WERI-Rb-1 (cell line): ENCODE results near the gene ZNF800.

Experiments
- DNase-seq: peaks from one replicate; pipeline ENCODE4 v3.0.0-alpha.2; 2020
- H3K27ac ChIP-seq: fragments of 250-450 bp; sonication (Bioruptor Pico); 2 replicates; pipeline ENCODE4 v1.5.1; 2020; ENCODE audit warnings: mild to moderate bottlenecking, moderate library complexity
- H3K27me3 ChIP-seq: fragments of 250-450 bp; sonication (Bioruptor Pico); 2 replicates; pipeline ENCODE4 v1.5.1; 2021; ENCODE audit warnings: mild to moderate bottlenecking, low read depth, moderate library complexity; ENCODE audit not compliant: insufficient read depth, severe bottlenecking
- H3K36me3 ChIP-seq: fragments of 250-450 bp; sonication (Bioruptor Pico); 2 replicates; pipeline ENCODE4 v1.5.1; 2020; ENCODE audit warnings: mild to moderate bottlenecking, moderate library complexity
- H3K4me3 ChIP-seq: 2 replicates; pipeline ENCODE4 v1.5.1; 2011; ENCODE audit warnings: low read depth, mild to moderate bottlenecking, control low read depth, low read length
- H3K9me3 ChIP-seq: fragments of 250-450 bp; sonication (Bioruptor Pico); 2 replicates; pipeline ENCODE4 v1.5.1; 2021; ENCODE audit warnings: mild to moderate bottlenecking, moderate library complexity; ENCODE audit not compliant: severe bottlenecking
- CTCF ChIP-seq: IDR thresholded peaks from 2 replicates; pipeline ENCODE4 v1.5.1; 2011; ENCODE audit warnings: low read depth, mild to moderate bottlenecking, control low read depth, inconsistent platforms, low read length

Gene ZNF800

GRCh38 chr7:127377425-127377824, 15.1 kb downstream of the ZNF800 start:
- no peak for DNase-seq
- Histone ChIP-seq H3K27ac (no peak overlapping the region), H3K9me3 (no peaks in the 10 kb centered on the region), H3K4me3 (no peak overlapping the region), H3K27me3 (no peaks in the 10 kb centered on the region), H3K36me3 (peaks cover 43% of the 10 kb centered on the region)
- TF ChIP-seq CTCF: no peak

GRCh38 chr7:127375631-127376030, 16.9 kb downstream of the ZNF800 start:
- H3K9me3 ChIP-seq: no peaks in the 10 kb centered on the region
- no peak for TF ChIP-seq CTCF
- H3K27me3 ChIP-seq: no peaks in the 10 kb centered on the region
- no peak for DNase-seq
- peaks cover 47% of the 10 kb centered on the region for H3K36me3 ChIP-seq
- no peak overlapping the region for H3K4me3 ChIP-seq
- H3K27ac ChIP-seq: no peak overlapping the region

- Histone ChIP-seq H3K36me3 (peaks cover 10% of the 10 kb centered on the region), H3K9me3 (no peaks in the 10 kb centered on the region), H3K27me3 (no peaks in the 10 kb centered on the region), H3K27ac (no peak overlapping the region), H3K4me3 (no peak overlapping the region)
- no peak for TF ChIP-seq CTCF
- DNase-seq: no peak
Measured at GRCh38 chr7:127367679-127368078, 24.8 kb downstream of the ZNF800 start.

- Histone ChIP-seq H3K27ac (no peak overlapping the region), H3K9me3 (no peaks in the 10 kb centered on the region), H3K27me3 (no peaks in the 10 kb centered on the region), H3K4me3 (no peak overlapping the region), H3K36me3 (peaks cover 4% of the 10 kb centered on the region)
- DNase-seq: no peak
- no peak for TF ChIP-seq CTCF
Measured at GRCh38 chr7:127366680-127367079, 25.8 kb downstream of the ZNF800 start.

GRCh38 chr7:127365957-127366315, 26.6 kb downstream of the ZNF800 start:
- no peak for TF ChIP-seq CTCF
- DNase-seq: no peak
- no peaks in the 10 kb centered on the region; the same call in 1 of the 2 replicates for H3K36me3 ChIP-seq

GRCh38 chr7:127365164-127365956, 27.1 kb downstream of the ZNF800 start:
- H3K36me3 ChIP-seq: no peaks in the 10 kb centered on the region; the same call in 1 of the 2 replicates
- no peak overlapping the region for H3K4me3 ChIP-seq
- H3K27me3 ChIP-seq: no peaks in the 10 kb centered on the region
- DNase-seq: no peak
- H3K27ac ChIP-seq: no peak overlapping the region
- H3K9me3 ChIP-seq: no peaks in the 10 kb centered on the region
- no peak for TF ChIP-seq CTCF

More at GRCh38 chr7:127365957-127366315, 26.6 kb downstream of the ZNF800 start:
- H3K27me3 ChIP-seq: no peaks in the 10 kb centered on the region
- H3K9me3 ChIP-seq: no peaks in the 10 kb centered on the region
- no peak overlapping the region for H3K27ac ChIP-seq
- no peak overlapping the region for H3K4me3 ChIP-seq
